ENCODE data around the gene KRTAP5-8.

DNA sequence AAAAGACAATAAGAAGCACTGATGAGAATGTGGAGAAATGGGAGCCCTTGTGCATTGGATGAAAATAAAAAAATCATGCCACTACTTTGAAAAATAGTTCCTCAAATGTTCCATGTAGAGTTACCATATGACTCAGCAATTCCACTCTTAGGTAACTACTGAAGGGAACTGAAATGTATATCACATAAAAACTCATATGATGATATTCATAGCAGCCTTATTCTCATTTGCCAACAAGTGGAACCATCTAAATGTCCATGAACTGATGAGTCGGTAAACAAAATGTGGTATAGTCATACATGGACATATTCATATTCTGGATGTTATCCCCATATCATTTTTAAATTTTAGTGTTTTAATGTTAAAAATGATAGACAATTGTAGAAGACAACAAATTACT, 13.9 kb downstream of the KRTAP5-8 start:
- TF ChIP-seq POLR2A (IDR thresholded peaks at IDR 0.05; ENCODE audit: borderline replicate concordance, extremely low read depth, insufficient read depth, insufficient read length) (no peak), EZH2phosphoT487 (IDR thresholded peaks at IDR 0.05; ENCODE audit: borderline replicate concordance) (no peak)
- TF ChIP-seq, protein P1, sequence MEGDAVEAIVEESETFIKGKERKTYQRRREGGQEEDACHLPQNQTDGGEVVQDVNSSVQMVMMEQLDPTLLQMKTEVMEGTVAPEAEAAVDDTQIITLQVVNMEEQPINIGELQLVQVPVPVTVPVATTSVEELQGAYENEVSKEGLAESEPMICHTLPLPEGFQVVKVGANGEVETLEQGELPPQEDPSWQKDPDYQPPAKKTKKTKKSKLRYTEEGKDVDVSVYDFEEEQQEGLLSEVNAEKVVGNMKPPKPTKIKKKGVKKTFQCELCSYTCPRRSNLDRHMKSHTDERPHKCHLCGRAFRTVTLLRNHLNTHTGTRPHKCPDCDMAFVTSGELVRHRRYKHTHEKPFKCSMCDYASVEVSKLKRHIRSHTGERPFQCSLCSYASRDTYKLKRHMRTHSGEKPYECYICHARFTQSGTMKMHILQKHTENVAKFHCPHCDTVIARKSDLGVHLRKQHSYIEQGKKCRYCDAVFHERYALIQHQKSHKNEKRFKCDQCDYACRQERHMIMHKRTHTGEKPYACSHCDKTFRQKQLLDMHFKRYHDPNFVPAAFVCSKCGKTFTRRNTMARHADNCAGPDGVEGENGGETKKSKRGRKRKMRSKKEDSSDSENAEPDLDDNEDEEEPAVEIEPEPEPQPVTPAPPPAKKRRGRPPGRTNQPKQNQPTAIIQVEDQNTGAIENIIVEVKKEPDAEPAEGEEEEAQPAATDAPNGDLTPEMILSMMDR (IDR thresholded peaks at IDR 0.05 in 2 of 3, conservative IDR thresholded peaks at IDR 0.05 in 1 of 3; ENCODE audit: borderline replicate concordance in 1 of 3, insufficient read depth in 1 of 3, low read depth in 2 of 3, low read length in 2 of 3): no peak

Measured in HCT116 (cell line).